Liver (tissue), 9 donors: ENCODE data around the gene C2orf92. TPM values are rescaled to one million over a fixed set of nuclear protein-coding genes. Genes with fewer than 3 reads are reported as not detected.

Experiments
- DNase-seq: peaks from one replicate; pipeline ENCODE4 v3.0.0-alpha.2; 2017; ENCODE audit warnings: low spot score
- H3K27ac ChIP-seq, 2 donors: one replicate each; pipeline ENCODE4 v1.7.0; 2013; ENCODE audit warnings: inconsistent platforms in 2 of 2, low read length in 2 of 2, control low read depth in 1 of 2, low read depth in 1 of 2, mild to moderate bottlenecking in 1 of 2
- H3K27me3 ChIP-seq, 4 donors: one replicate each; pipeline versions ENCODE4 v1.6.1 to v1.7.0; 2013; ENCODE audit warnings: low read length in 3 of 4, inconsistent platforms in 1 of 4, mild to moderate bottlenecking in 1 of 4, moderate library complexity in 1 of 4; ENCODE audit not compliant: control insufficient read depth in 4 of 4, insufficient read depth in 4 of 4
- H3K36me3 ChIP-seq, 4 donors: one replicate each; pipeline versions ENCODE4 v1.6.1 to v1.7.0; 2013; ENCODE audit warnings: low read length in 3 of 4, mild to moderate bottlenecking in 3 of 4, low read depth in 1 of 4, moderate library complexity in 1 of 4; ENCODE audit not compliant: control insufficient read depth in 4 of 4, insufficient read depth in 3 of 4
- H3K4me1 ChIP-seq, 4 donors: one replicate each; pipeline versions ENCODE4 v1.6.1 to v1.7.0; 2013; ENCODE audit warnings: low read length in 3 of 4, mild to moderate bottlenecking in 3 of 4, moderate library complexity in 1 of 4; ENCODE audit not compliant: control insufficient read depth in 4 of 4, insufficient read depth in 4 of 4
- H3K4me3 ChIP-seq, 3 donors: one replicate each; pipeline versions ENCODE4 v1.6.1 to v1.7.0; 2013; ENCODE audit warnings: low read length in 3 of 3, control low read depth in 1 of 3, low read depth in 1 of 3, mild to moderate bottlenecking in 1 of 3
- H3K9ac ChIP-seq, 2 donors: one replicate each; pipeline ENCODE4 v1.7.0; 2013; ENCODE audit warnings: low read length in 2 of 2, mild to moderate bottlenecking in 2 of 2, moderate library complexity in 2 of 2, control low read depth in 1 of 2, low read depth in 1 of 2
- H3K9me3 ChIP-seq, 4 donors: one replicate each; pipeline versions ENCODE4 v1.6.1 to v1.7.0; 2013; ENCODE audit warnings: low read length in 3 of 4; ENCODE audit not compliant: control insufficient read depth in 4 of 4
- CTCF ChIP-seq: fragments of 150-350 bp; IDR thresholded peaks from 2 replicates; pipeline ENCODE4 v1.5.1; 2017; ENCODE audit warnings: improper control_type of control experiment, low read depth, low read length; ENCODE audit not compliant: missing input control
- EGR1 ChIP-seq, 2 donors: IDR thresholded peaks; 2 replicates each; pipeline ENCODE4 v1.6.1; 2016 to 2018; ENCODE audit warnings: antibody characterized with exemption in 2 of 2, low read depth in 2 of 2
- FOXA1 ChIP-seq: IDR thresholded peaks from 2 replicates; pipeline ENCODE4 v1.6.1; 2016; ENCODE audit warnings: antibody characterized with exemption
- FOXA2 ChIP-seq: IDR thresholded peaks from 2 replicates; pipeline ENCODE4 v1.6.1; 2016; ENCODE audit warnings: antibody characterized with exemption
- GABPA ChIP-seq, 2 donors: IDR thresholded peaks in 1 of 2; conservative IDR thresholded peaks in 1 of 2; 2 replicates each; pipeline ENCODE4 v1.6.1; 2016; ENCODE audit warnings: antibody characterized with exemption in 2 of 2, mild to moderate bottlenecking in 1 of 2, moderate library complexity in 1 of 2
- HNF4A ChIP-seq, 2 donors: conservative IDR thresholded peaks; 2 replicates each; pipeline ENCODE4 v1.6.1; 2016; ENCODE audit warnings: antibody characterized with exemption in 2 of 2, mild to moderate bottlenecking in 2 of 2
- HNF4G ChIP-seq: IDR thresholded peaks from 2 replicates; pipeline ENCODE4 v1.6.1; 2016; ENCODE audit warnings: antibody characterized with exemption
- JUND ChIP-seq, 2 donors: IDR thresholded peaks; 2 replicates each; pipeline ENCODE4 v1.6.1; 2016; ENCODE audit warnings: antibody characterized with exemption in 2 of 2
- NR2F2 ChIP-seq: IDR thresholded peaks from 2 replicates; pipeline ENCODE4 v1.6.1; 2016; ENCODE audit warnings: antibody characterized with exemption
- RAD21 ChIP-seq, 2 donors: IDR thresholded peaks; 2 replicates each; pipeline ENCODE4 v1.6.1; 2016; ENCODE audit warnings: antibody characterized with exemption in 2 of 2, mild to moderate bottlenecking in 2 of 2
- REST ChIP-seq: IDR thresholded peaks from 2 replicates; pipeline ENCODE4 v1.6.1; 2016; ENCODE audit warnings: antibody characterized with exemption, mild to moderate bottlenecking
- RXRA ChIP-seq, 2 donors: IDR thresholded peaks; 2 replicates each; pipeline ENCODE4 v1.6.1; 2017 to 2018; ENCODE audit warnings: antibody characterized with exemption in 2 of 2, mild to moderate bottlenecking in 1 of 2
- SP1 ChIP-seq: IDR thresholded peaks from 2 replicates; pipeline ENCODE4 v1.6.1; 2018; ENCODE audit warnings: antibody characterized with exemption, mild to moderate bottlenecking
- TAF1 ChIP-seq: conservative IDR thresholded peaks from 2 replicates; pipeline ENCODE4 v1.6.1; 2016; ENCODE audit warnings: antibody characterized with exemption, mild to moderate bottlenecking
- WGBS: extraction: QIAGEN DNeasy Blood & Tissue Kit; methylation state at CpG from one replicate; pipeline ENCODE4 v1.1.7; 2013; 5-methylcytosine and 5-hydroxymethylcytosine counted together
- polyA plus RNA-seq, 2 donors: library from polyadenylated mRNA; stranded (reverse) in 1 of 2; unstranded in 1 of 2; fragments of 200-250 nt in 1 of 2; fragments of >200 nt in 1 of 2; fragmentation: Nextera tagmentation in 1 of 2; extraction: Ambion mirVana in 1 of 2; gene quantifications; one replicate each; pipeline versions ENCODE4 v1.2.1 to v1.2.3, GENCODE V29; 2013 to 2015
- total RNA-seq, 2 donors: library from RNA; depleted of rRNA; stranded (reverse); fragments of >200 nt; gene quantifications; one replicate each; pipeline ENCODE4 v1.2.3, GENCODE V29; 2014
- TF ChIP-seq, protein P1 (sequence below): IDR thresholded peaks from 2 replicates; pipeline ENCODE4 v1.6.1; 2016; ENCODE audit warnings: antibody characterized with exemption
- TF ChIP-seq, protein P2 (sequence below): IDR thresholded peaks from 2 replicates; pipeline ENCODE4 v1.6.1; 2016; ENCODE audit warnings: antibody characterized with exemption
- TF ChIP-seq, protein P3 (sequence below): IDR thresholded peaks from 2 replicates; pipeline ENCODE4 v1.6.1; 2016; ENCODE audit warnings: antibody characterized with exemption
- donor health status: healthy.
- donor health status: healthy.
- donor health status: healthy.
- donor health status: healthy.
- donor health status: healthy.

Gene C2orf92
- total and polyA plus RNA-seq, 4 donors = 0.96 to 8.0 (median 2.7) TPM

GRCh38 chr2:97688062-97688827 is 18.7 kb downstream of the C2orf92 start:
- Histone ChIP-seq H3K27me3 (no peaks in the 10 kb centered on the region), H3K4me3 (no peak overlapping the region), H3K9ac (no peak overlapping the region), H3K36me3 (no peaks in the 10 kb centered on the region), H3K27ac (no peak overlapping the region), H3K4me1 (no peaks in the 10 kb centered on the region), H3K9me3 (no peaks in the 10 kb centered on the region)
- DNase-seq = no peak
- TF ChIP-seq RXRA (IDR thresholded peaks at IDR 0.05) = no peak
- TF ChIP-seq RAD21 (IDR thresholded peaks at IDR 0.05) = no peak
- no peak for TF ChIP-seq FOXA2
- no peak for TF ChIP-seq NR2F2
- no peak for TF ChIP-seq JUND (IDR thresholded peaks at IDR 0.05)
- no peak for TF ChIP-seq CTCF
- TF ChIP-seq, protein P1, sequence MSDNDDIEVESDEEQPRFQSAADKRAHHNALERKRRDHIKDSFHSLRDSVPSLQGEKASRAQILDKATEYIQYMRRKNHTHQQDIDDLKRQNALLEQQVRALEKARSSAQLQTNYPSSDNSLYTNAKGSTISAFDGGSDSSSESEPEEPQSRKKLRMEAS = no peak
- TF ChIP-seq GABPA (IDR thresholded peaks at IDR 0.05 in 1 of 2, conservative IDR thresholded peaks at IDR 0.05 in 1 of 2) = no peak
- TF ChIP-seq REST = no peak
- no peak for TF ChIP-seq SP1
- TF ChIP-seq, protein P2, sequence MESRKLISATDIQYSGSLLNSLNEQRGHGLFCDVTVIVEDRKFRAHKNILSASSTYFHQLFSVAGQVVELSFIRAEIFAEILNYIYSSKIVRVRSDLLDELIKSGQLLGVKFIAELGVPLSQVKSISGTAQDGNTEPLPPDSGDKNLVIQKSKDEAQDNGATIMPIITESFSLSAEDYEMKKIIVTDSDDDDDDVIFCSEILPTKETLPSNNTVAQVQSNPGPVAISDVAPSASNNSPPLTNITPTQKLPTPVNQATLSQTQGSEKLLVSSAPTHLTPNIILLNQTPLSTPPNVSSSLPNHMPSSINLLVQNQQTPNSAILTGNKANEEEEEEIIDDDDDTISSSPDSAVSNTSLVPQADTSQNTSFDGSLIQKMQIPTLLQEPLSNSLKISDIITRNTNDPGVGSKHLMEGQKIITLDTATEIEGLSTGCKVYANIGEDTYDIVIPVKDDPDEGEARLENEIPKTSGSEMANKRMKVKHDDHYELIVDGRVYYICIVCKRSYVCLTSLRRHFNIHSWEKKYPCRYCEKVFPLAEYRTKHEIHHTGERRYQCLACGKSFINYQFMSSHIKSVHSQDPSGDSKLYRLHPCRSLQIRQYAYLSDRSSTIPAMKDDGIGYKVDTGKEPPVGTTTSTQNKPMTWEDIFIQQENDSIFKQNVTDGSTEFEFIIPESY = no peak
- no peak for TF ChIP-seq HNF4A (conservative IDR thresholded peaks at IDR 0.05)
- TF ChIP-seq, protein P3, sequence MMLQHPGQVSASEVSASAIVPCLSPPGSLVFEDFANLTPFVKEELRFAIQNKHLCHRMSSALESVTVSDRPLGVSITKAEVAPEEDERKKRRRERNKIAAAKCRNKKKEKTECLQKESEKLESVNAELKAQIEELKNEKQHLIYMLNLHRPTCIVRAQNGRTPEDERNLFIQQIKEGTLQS = no peak
- no peak for TF ChIP-seq FOXA1
- no peak for TF ChIP-seq HNF4G
- no peak for TF ChIP-seq EGR1 (IDR thresholded peaks at IDR 0.05; ENCODE audit: low read depth in 2 of 2)
- TF ChIP-seq TAF1 = no peak
- 92% methylated on average over 11 of the region's 11 CpGs for WGBS
